ENCODE results near the gene RSU1.

DNA sequence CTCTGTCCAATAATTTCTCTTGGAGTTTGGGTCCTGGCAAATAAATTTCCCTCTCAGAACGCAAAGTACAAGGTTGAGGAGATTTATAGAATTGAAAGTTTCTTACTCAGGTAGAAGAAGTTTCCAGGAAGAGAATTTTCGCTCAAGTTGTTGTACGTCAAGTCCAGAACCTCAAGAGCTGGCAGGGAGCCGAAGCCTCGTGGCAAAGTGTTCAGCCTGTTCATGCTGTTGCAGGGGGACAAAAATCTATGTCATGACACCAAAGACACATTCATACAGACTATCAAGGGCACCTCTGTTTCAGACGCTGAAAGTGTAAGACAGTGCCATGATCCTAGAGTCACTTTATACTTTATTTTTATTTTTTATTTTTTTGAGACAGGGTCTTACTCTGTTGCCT, 62.5 kb downstream of the RSU1 start:
- TF ChIP-seq POLR2AphosphoS5 (IDR thresholded peaks at IDR 0.05; ENCODE audit: low read depth, low read length), result no peak
- TF ChIP-seq POLR2A (IDR thresholded peaks at IDR 0.05; ENCODE audit: low read depth, low read length), result no peak
- no peak for TF ChIP-seq SPI1 (IDR thresholded peaks at IDR 0.05; ENCODE audit: low read depth, low read length)

Measured in GM12891 (cell line).